GM23338 (cell line): ENCODE data around the gene SLX4IP. TPM values are rescaled to one million over a fixed set of nuclear protein-coding genes. Genes with fewer than 3 reads are reported as not detected.

Source experiments
- ATAC-seq: fragments of 200-7000 bp; cut with Tn5 transposase; 3 replicates; pipeline ENCODE4 v1.9.1; 2020
- DNase-seq: peaks from one replicate; pipeline ENCODE4 v3.0.0-alpha.2; 2015; ENCODE audit warnings: low spot score
- H2AFZ ChIP-seq: fragments of 200-600 bp; sonication (generic); 2 replicates; pipeline ENCODE4 v1.8.0; 2016; ENCODE audit warnings: antibody characterized with exemption, mild to moderate bottlenecking, moderate library complexity
- H3F3A ChIP-seq: fragments of 200-600 bp; sonication (generic); replicated peaks from 2 replicates; pipeline ENCODE4 v1.8.0; 2017; ENCODE audit warnings: antibody characterized with exemption, mixed run types, low read depth
- H3K27ac ChIP-seq: fragments of 200-600 bp; sonication (generic); 2 replicates; pipeline ENCODE4 v1.6.1; 2016; ENCODE audit warnings: low read depth
- H3K27me3 ChIP-seq: fragments of 200-600 bp; sonication (generic); 2 replicates; pipeline ENCODE4 v1.8.0; 2016; ENCODE audit warnings: mild to moderate bottlenecking, mixed run types, moderate library complexity; ENCODE audit not compliant: insufficient read depth
- H3K36me3 ChIP-seq: fragments of 200-600 bp; sonication (generic); 2 replicates; pipeline ENCODE4 v1.8.0; 2016; ENCODE audit warnings: mild to moderate bottlenecking; ENCODE audit not compliant: insufficient read depth
- H3K4me1 ChIP-seq: fragments of 200-600 bp; sonication (generic); 2 replicates; pipeline ENCODE4 v1.8.0; 2016; ENCODE audit warnings: mild to moderate bottlenecking, moderate library complexity; ENCODE audit not compliant: insufficient read depth
- H3K4me2 ChIP-seq: fragments of 200-600 bp; sonication (generic); 2 replicates; pipeline ENCODE4 v1.7.1; 2017; ENCODE audit warnings: mixed run types
- H3K4me3 ChIP-seq: fragments of 200-600 bp; sonication (generic); 2 replicates; pipeline ENCODE4 v1.6.1; 2016; ENCODE audit warnings: mixed run types
- H3K79me2 ChIP-seq: fragments of 200-600 bp; sonication (generic); replicated peaks from 2 replicates; pipeline ENCODE4 v1.8.0; 2017; ENCODE audit warnings: mild to moderate bottlenecking; ENCODE audit not compliant: insufficient read depth
- H3K9me2 ChIP-seq: fragments of 200-600 bp; sonication (generic); 2 replicates; pipeline ENCODE4 v1.8.0; 2017; ENCODE audit not compliant: insufficient read depth
- H4K20me1 ChIP-seq: fragments of 200-600 bp; sonication (generic); replicated peaks from 2 replicates; pipeline ENCODE4 v1.8.0; 2017; ENCODE audit warnings: mild to moderate bottlenecking; ENCODE audit not compliant: insufficient read depth
- H3K27ac Mint-ChIP-seq: 2 replicates; pipeline ENCODE4 v1.8.0; 2020; ENCODE audit warnings: inconsistent platforms, mild to moderate bottlenecking, moderate library complexity, mixed read lengths
- H3K27me3 Mint-ChIP-seq: 3 replicates; pipeline ENCODE4 v1.8.0; 2022; ENCODE audit warnings: low read depth, mild to moderate bottlenecking, moderate library complexity, mixed read lengths, inconsistent platforms; ENCODE audit not compliant: insufficient read depth, poor library complexity
- H3K36me3 Mint-ChIP-seq: 3 replicates; pipeline ENCODE4 v1.8.0; 2021; ENCODE audit warnings: low read depth, mild to moderate bottlenecking, inconsistent platforms, moderate library complexity, mixed read lengths
- H3K4me1 Mint-ChIP-seq: 3 replicates; pipeline ENCODE4 v1.8.0; 2020; ENCODE audit warnings: mild to moderate bottlenecking, inconsistent platforms, mixed read lengths
- H3K4me3 Mint-ChIP-seq: 3 replicates; pipeline ENCODE4 v1.8.0; 2021; ENCODE audit warnings: moderate library complexity, mild to moderate bottlenecking, inconsistent platforms, mixed read lengths
- H3K9me3 Mint-ChIP-seq: 3 replicates; pipeline ENCODE4 v1.8.0; 2020; ENCODE audit warnings: moderate library complexity, mild to moderate bottlenecking, inconsistent platforms, mixed read lengths
- ETS1 ChIP-seq: IDR thresholded peaks from 2 replicates; pipeline ENCODE4 v1.6.1; 2016; ENCODE audit warnings: antibody characterized with exemption
- EZH2 ChIP-seq: fragments of 200-600 bp; sonication (generic); IDR thresholded peaks from one replicate; pipeline ENCODE4 v1.8.0; 2017; ENCODE audit warnings: antibody characterized with exemption, mild to moderate bottlenecking, low read depth; ENCODE audit not compliant: unreplicated experiment
- JUNB ChIP-seq: IDR thresholded peaks from one replicate; pipeline ENCODE4 v1.6.1; 2016; ENCODE audit warnings: antibody characterized with exemption; ENCODE audit not compliant: unreplicated experiment
- POLR2AphosphoS5 ChIP-seq: IDR thresholded peaks from 2 replicates; pipeline ENCODE4 v1.6.1; 2016; ENCODE audit warnings: antibody characterized with exemption, low read depth
- REST ChIP-seq: IDR thresholded peaks from one replicate; pipeline ENCODE4 v1.6.1; 2018; ENCODE audit warnings: antibody characterized with exemption; ENCODE audit not compliant: unreplicated experiment
- STAT1 ChIP-seq: IDR thresholded peaks from one replicate; pipeline ENCODE4 v1.6.1; 2016; ENCODE audit warnings: antibody characterized with exemption; ENCODE audit not compliant: unreplicated experiment
- ZNF114 ChIP-seq: fragments of 250-450 bp; sonication (Bioruptor Pico); IDR thresholded peaks from 2 replicates; pipeline ENCODE4 v1.5.0; 2020; ENCODE audit warnings: mild to moderate bottlenecking, moderate library complexity
- ZNF331 ChIP-seq: fragments of 250-450 bp; sonication (Bioruptor Pico); IDR thresholded peaks from 2 replicates; pipeline ENCODE4 v1.5.0; 2020; ENCODE audit warnings: low read depth, mild to moderate bottlenecking, moderate library complexity
- ZNF462 ChIP-seq: fragments of 250-450 bp; sonication (Bioruptor Pico); IDR thresholded peaks from 2 replicates; pipeline ENCODE4 v1.5.0; 2020; ENCODE audit warnings: mild to moderate bottlenecking, moderate library complexity
- polyA plus RNA-seq: library from polyadenylated mRNA; unstranded; fragments of >200 nt; fragmentation: Nextera tagmentation; extraction: Ambion mirVana; gene quantifications from 2 replicates; pipeline ENCODE4 v1.2.1, GENCODE V29; 2016
- total RNA-seq: library from RNA; depleted of rRNA; stranded (reverse); fragments of >200 nt; shearing (Covaris generic); gene quantifications from 2 replicates; pipeline ENCODE4 v1.2.3, GENCODE V29; 2014

Gene SLX4IP
- total and polyA plus RNA-seq, 2 experiments from 2014 or later = 9.1 to 9.8 TPM

- H4K20me1 ChIP-seq = no peaks in the 10 kb centered on the region
- no peaks in the 10 kb centered on the region for H3K36me3 ChIP-seq
- no peak overlapping the region for H3K27ac ChIP-seq
- Mint-ChIP-seq H3K4me1 (peaks cover 4% of the 10 kb centered on the region; the same call in 2 of the 3 replicates), H3K27me3 (no peaks in the 10 kb centered on the region), H3K4me3 (no peak overlapping the region), H3K27ac (no peak overlapping the region), H3K9me3 (no peaks in the 10 kb centered on the region), H3K36me3 (no peaks in the 10 kb centered on the region)
- no peaks in the 10 kb centered on the region for H3F3A ChIP-seq
- DNase-seq = no peak
- no peaks in the 10 kb centered on the region for H3K9me2 ChIP-seq
- H3K4me3 ChIP-seq = no peak overlapping the region
- no peaks in the 10 kb centered on the region for H3K79me2 ChIP-seq
- ATAC-seq = no peak
- H3K4me1 ChIP-seq = no peaks in the 10 kb centered on the region
- no peak overlapping the region for H3K4me2 ChIP-seq
- no peaks in the 10 kb centered on the region for H3K27me3 ChIP-seq
- H2AFZ ChIP-seq = no peak overlapping the region
- TF ChIP-seq ZNF331 (CRISPR knock-in tag) (no peak), ETS1 (no peak), EZH2 (no peak), REST (no peak), ZNF462 (CRISPR knock-in tag) (no peak), ZNF114 (CRISPR knock-in tag) (no peak), STAT1 (no peak), JUNB (no peak), POLR2AphosphoS5 (no peak)
Measured at GRCh38 chr20:10602221-10602871, 167.2 kb downstream of the SLX4IP start.
